ENCODE measurements around the gene CC2D2B.
"Not testable (repeated sequence)": the region's sequence is repeated elsewhere in the genome, so short reads cannot be mapped to it uniquely, and the experiment has no call there.

CC2D2B gene

GRCh38 chr10:95906677-95907455 lies 909 bp upstream of the CC2D2B start:
- peak overlapping the region; percentile 73; the same call in 1 of the 2 replicates for H3K4me3 ChIP-seq (ENCODE audit: low read length)
- H3K9me3 ChIP-seq (ENCODE audit: control insufficient read depth, insufficient read depth, low read length) = no peaks in the 10 kb centered on the region
- no peaks in the 10 kb centered on the region for H3K27me3 ChIP-seq (ENCODE audit: control insufficient read depth, insufficient read depth, low read length)
- no peaks in the 10 kb centered on the region; the same call in 1 of the 2 replicates for H3K36me3 ChIP-seq (ENCODE audit: control insufficient read depth, insufficient read depth, low read length)
- WGBS (ENCODE audit: insufficient coverage, insufficient read length) = no CpG with 5 or more reads among the region's 22 CpGs
- no peaks in the 10 kb centered on the region for H3K4me1 ChIP-seq (ENCODE audit: control insufficient read depth, insufficient read depth, low read length)
- DNase-seq (ENCODE audit: low read depth, low spot score) = no peak
- no peak overlapping the region for H3K27ac ChIP-seq (ENCODE audit: low read length)

DNA sequence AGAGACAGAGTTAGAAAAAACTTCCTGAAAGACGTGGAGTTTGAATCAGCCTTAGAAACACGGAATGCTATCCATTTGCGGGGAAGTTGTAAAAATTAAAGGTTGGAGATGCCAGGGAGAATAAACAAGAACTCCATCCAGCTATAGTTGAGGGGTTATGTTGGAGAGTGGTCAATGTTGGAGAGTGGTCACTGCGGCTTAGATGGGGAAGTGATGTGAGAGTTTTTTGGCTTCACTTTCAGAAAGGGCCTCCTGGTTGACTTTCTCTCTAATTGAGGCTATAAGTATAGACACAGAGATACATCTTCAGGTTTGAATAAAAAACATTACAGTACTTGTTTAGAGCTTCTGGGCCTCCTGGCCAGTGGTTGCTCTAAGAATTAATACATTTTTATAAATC lies 675 bp downstream of the CC2D2B start:
- DNase-seq (ENCODE audit: low read depth, low spot score) = no peak
- Histone ChIP-seq H3K27me3 (ENCODE audit: control insufficient read depth, insufficient read depth, low read length) (no peaks in the 10 kb centered on the region), H3K36me3 (ENCODE audit: control insufficient read depth, insufficient read depth, low read length) (no peaks in the 10 kb centered on the region; the same call in 1 of the 2 replicates), H3K4me1 (ENCODE audit: control insufficient read depth, insufficient read depth, low read length) (no peaks in the 10 kb centered on the region), H3K27ac (ENCODE audit: low read length) (no peak overlapping the region), H3K4me3 (ENCODE audit: low read length) (no peak overlapping the region), H3K9me3 (ENCODE audit: control insufficient read depth, insufficient read depth, low read length) (no peaks in the 10 kb centered on the region)
- no CpG with 5 or more reads among the region's 4 CpGs for WGBS (ENCODE audit: insufficient coverage, insufficient read length)

- Histone ChIP-seq H3K4me1 (ENCODE audit: control insufficient read depth, insufficient read depth, low read length) (no peaks in the 10 kb centered on the region), H3K9me3 (ENCODE audit: control insufficient read depth, insufficient read depth, low read length) (no peaks in the 10 kb centered on the region), H3K27me3 (ENCODE audit: control insufficient read depth, insufficient read depth, low read length) (no peaks in the 10 kb centered on the region), H3K36me3 (ENCODE audit: control insufficient read depth, insufficient read depth, low read length) (no peaks in the 10 kb centered on the region), H3K4me3 (ENCODE audit: low read length) (no peak overlapping the region), H3K27ac (ENCODE audit: low read length) (no peak overlapping the region)
- no peak for DNase-seq (ENCODE audit: low read depth, low spot score)
- WGBS (ENCODE audit: insufficient coverage, insufficient read length) = no CpG with 5 or more reads among the region's 2 CpGs
Measured at GRCh38 chr10:95909561-95909960, 1.8 kb downstream of the CC2D2B start.

- H3K9me3 ChIP-seq (ENCODE audit: control insufficient read depth, insufficient read depth, low read length); H3K27me3 ChIP-seq (ENCODE audit: control insufficient read depth, insufficient read depth, low read length); DNase-seq (ENCODE audit: low read depth, low spot score); H3K36me3 ChIP-seq (ENCODE audit: control insufficient read depth, insufficient read depth, low read length); H3K27ac ChIP-seq (ENCODE audit: low read length); H3K4me1 ChIP-seq (ENCODE audit: control insufficient read depth, insufficient read depth, low read length); H3K4me3 ChIP-seq (ENCODE audit: low read length): not testable (repeated sequence)
Measured at GRCh38 chr10:95916039-95916438, 8.3 kb downstream of the CC2D2B start.

- Histone ChIP-seq H3K4me3 (ENCODE audit: low read length) (no peak overlapping the region), H3K27me3 (ENCODE audit: control insufficient read depth, insufficient read depth, low read length) (no peaks in the 10 kb centered on the region), H3K27ac (ENCODE audit: low read length) (no peak overlapping the region), H3K4me1 (ENCODE audit: control insufficient read depth, insufficient read depth, low read length) (no peaks in the 10 kb centered on the region; the same call in 1 of the 2 replicates), H3K36me3 (ENCODE audit: control insufficient read depth, insufficient read depth, low read length) (no peaks in the 10 kb centered on the region), H3K9me3 (ENCODE audit: control insufficient read depth, insufficient read depth, low read length) (no peaks in the 10 kb centered on the region)
- WGBS (ENCODE audit: insufficient coverage, insufficient read length) = no CpG with 5 or more reads among the region's 6 CpGs
- no peak for DNase-seq (ENCODE audit: low read depth, low spot score)
Measured at GRCh38 chr10:95920798-95921426, 13.1 kb downstream of the CC2D2B start.

DNA sequence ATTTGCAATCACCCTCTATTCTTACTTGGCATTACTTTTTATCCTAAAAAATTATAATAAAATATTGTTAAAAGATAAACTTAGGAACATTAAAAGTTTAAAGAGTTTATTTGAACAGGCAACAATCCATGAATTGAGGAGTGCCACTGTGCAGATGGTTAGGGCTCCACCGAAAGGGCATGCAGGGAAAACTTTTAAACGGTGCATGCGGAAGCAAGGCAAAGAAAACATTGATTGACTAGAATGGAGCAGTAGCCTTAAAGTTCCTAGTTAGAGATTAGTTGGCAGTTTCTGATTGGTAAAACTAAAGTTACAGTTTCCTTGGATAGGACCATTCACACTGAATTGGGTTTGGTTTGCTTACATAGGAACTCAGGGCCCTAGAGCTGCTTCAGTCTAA lies 17.3 kb downstream of the CC2D2B start:
- WGBS (ENCODE audit: insufficient coverage, insufficient read length) = no CpG with 5 or more reads among the region's 3 CpGs
- no peak for DNase-seq (ENCODE audit: low read depth, low spot score)
- Histone ChIP-seq H3K9me3 (ENCODE audit: control insufficient read depth, insufficient read depth, low read length) (no peaks in the 10 kb centered on the region), H3K27ac (ENCODE audit: low read length) (no peak overlapping the region), H3K4me3 (ENCODE audit: low read length) (no peak overlapping the region), H3K27me3 (ENCODE audit: control insufficient read depth, insufficient read depth, low read length) (no peaks in the 10 kb centered on the region), H3K4me1 (ENCODE audit: control insufficient read depth, insufficient read depth, low read length) (no peaks in the 10 kb centered on the region; the same call in 1 of the 2 replicates), H3K36me3 (ENCODE audit: control insufficient read depth, insufficient read depth, low read length) (no peaks in the 10 kb centered on the region)

DNA sequence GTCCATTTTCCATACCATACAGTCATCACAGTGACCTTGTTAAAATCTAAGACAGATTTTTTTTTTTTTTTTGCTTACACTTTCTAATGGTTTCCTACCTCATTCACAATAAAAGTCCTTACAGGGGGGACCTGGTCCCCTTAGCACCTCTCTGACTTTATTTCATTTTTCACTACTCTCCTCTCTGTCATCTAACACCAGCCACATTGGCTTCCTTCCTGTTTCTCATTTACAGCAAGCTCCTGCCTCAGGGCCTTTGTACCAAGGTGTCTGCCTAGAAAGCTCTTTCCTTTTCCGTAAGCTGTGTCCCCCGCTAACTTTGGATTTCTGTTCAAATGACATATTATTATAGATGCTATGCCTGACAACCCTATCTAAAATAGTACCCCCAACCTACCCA lies 27.7 kb downstream of the CC2D2B start:
- no peaks in the 10 kb centered on the region for H3K4me1 ChIP-seq (ENCODE audit: control insufficient read depth, insufficient read depth, low read length)
- no peaks in the 10 kb centered on the region for H3K27me3 ChIP-seq (ENCODE audit: control insufficient read depth, insufficient read depth, low read length)
- no peak for DNase-seq (ENCODE audit: low read depth, low spot score)
- H3K9me3 ChIP-seq (ENCODE audit: control insufficient read depth, insufficient read depth, low read length) = no peaks in the 10 kb centered on the region
- no CpG with 5 or more reads among the region's 2 CpGs for WGBS (ENCODE audit: insufficient coverage, insufficient read length)
- H3K4me3 ChIP-seq (ENCODE audit: low read length) = no peak overlapping the region
- no peaks in the 10 kb centered on the region for H3K36me3 ChIP-seq (ENCODE audit: control insufficient read depth, insufficient read depth, low read length)
- H3K27ac ChIP-seq (ENCODE audit: low read length) = no peak overlapping the region

DNA sequence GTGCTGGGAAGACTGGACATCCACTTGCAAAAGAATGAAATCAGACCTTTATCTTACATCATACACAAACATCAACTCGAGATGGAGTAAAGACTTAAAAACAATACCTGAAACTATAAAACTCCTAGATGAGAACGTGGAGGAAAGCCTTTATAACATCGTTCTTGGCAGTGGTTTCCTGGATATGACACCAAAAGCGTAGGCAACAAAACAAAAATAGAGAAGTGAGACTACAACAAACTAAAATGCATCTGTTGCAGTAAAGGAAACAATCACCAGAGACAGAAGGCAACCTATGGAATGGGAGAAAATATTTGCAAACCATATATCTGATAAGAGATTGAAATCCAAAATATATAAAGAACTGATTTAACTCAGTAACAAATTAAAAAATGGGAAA lies 33.3 kb downstream of the CC2D2B start:
- no peaks in the 10 kb centered on the region for H3K9me3 ChIP-seq (ENCODE audit: control insufficient read depth, insufficient read depth, low read length)
- no peaks in the 10 kb centered on the region for H3K36me3 ChIP-seq (ENCODE audit: control insufficient read depth, insufficient read depth, low read length)
- no peak for DNase-seq (ENCODE audit: low read depth, low spot score)
- WGBS (ENCODE audit: insufficient coverage, insufficient read length) = no CpG with 5 or more reads among the region's 4 CpGs
- no peak overlapping the region for H3K27ac ChIP-seq (ENCODE audit: low read length)
- no peaks in the 10 kb centered on the region for H3K4me1 ChIP-seq (ENCODE audit: control insufficient read depth, insufficient read depth, low read length)
- H3K4me3 ChIP-seq (ENCODE audit: low read length) = no peak overlapping the region
- no peaks in the 10 kb centered on the region for H3K27me3 ChIP-seq (ENCODE audit: control insufficient read depth, insufficient read depth, low read length)

DNA sequence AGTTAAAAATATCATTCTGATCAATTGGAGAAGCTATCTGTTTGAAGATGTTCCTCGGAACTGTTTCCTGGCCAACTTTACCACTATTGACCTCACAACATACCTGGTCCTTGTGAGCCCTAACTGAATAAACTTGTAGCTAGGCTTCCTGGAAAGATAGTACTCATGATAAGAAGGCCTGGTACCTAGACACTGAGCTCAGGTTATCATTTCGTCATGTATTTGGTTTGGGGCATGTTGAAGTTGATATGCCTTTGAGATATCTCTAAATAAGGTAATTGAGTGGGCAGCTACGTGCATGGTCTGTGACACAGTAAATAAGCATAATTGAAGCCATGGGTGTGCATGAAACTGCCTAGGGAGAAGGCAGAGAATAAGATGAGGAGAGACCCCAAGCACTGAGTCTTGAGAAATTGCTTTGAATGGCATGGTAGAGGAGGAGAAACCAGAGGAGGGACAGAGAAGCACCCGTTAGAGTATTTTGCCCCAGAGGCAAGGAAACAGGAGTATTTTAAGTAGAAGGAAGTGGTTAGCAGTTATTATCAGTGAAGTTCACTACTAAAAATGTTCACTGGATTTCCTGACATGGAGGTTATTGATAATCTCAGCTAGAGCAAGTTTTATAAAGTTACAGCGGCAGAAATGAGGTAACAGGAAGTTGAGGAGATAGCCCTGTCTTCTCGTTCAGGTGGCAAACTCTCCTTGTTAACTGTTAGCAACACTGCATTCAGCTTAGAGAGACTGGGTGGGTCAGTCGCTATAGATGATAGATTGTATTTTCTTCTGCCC lies 55.6 kb downstream of the CC2D2B start:
- Histone ChIP-seq H3K36me3 (ENCODE audit: control insufficient read depth, insufficient read depth, low read length) (no peaks in the 10 kb centered on the region), H3K4me3 (ENCODE audit: low read length) (no peak overlapping the region), H3K4me1 (ENCODE audit: control insufficient read depth, insufficient read depth, low read length) (no peaks in the 10 kb centered on the region), H3K9me3 (ENCODE audit: control insufficient read depth, insufficient read depth, low read length) (no peaks in the 10 kb centered on the region), H3K27me3 (ENCODE audit: control insufficient read depth, insufficient read depth, low read length) (no peaks in the 10 kb centered on the region), H3K27ac (ENCODE audit: low read length) (no peak overlapping the region)
- no CpG with 5 or more reads among the region's 7 CpGs for WGBS (ENCODE audit: insufficient coverage, insufficient read length)
- DNase-seq (ENCODE audit: low read depth, low spot score) = no peak

GRCh38 chr10:95963991-95964389 lies 56.2 kb downstream of the CC2D2B start:
- H3K27ac ChIP-seq (ENCODE audit: low read length) = no peak overlapping the region
- H3K4me3 ChIP-seq (ENCODE audit: low read length) = no peak overlapping the region
- H3K4me1 ChIP-seq (ENCODE audit: control insufficient read depth, insufficient read depth, low read length) = no peaks in the 10 kb centered on the region
- no peaks in the 10 kb centered on the region for H3K36me3 ChIP-seq (ENCODE audit: control insufficient read depth, insufficient read depth, low read length)
- H3K9me3 ChIP-seq (ENCODE audit: control insufficient read depth, insufficient read depth, low read length) = no peaks in the 10 kb centered on the region
- WGBS (ENCODE audit: insufficient coverage, insufficient read length) = no CpG with 5 or more reads among the region's 1 CpG
- no peaks in the 10 kb centered on the region for H3K27me3 ChIP-seq (ENCODE audit: control insufficient read depth, insufficient read depth, low read length)
- no peak for DNase-seq (ENCODE audit: low read depth, low spot score)
